ENCODE measurements around the gene LPIN3.

The LPIN3 gene

DNA sequence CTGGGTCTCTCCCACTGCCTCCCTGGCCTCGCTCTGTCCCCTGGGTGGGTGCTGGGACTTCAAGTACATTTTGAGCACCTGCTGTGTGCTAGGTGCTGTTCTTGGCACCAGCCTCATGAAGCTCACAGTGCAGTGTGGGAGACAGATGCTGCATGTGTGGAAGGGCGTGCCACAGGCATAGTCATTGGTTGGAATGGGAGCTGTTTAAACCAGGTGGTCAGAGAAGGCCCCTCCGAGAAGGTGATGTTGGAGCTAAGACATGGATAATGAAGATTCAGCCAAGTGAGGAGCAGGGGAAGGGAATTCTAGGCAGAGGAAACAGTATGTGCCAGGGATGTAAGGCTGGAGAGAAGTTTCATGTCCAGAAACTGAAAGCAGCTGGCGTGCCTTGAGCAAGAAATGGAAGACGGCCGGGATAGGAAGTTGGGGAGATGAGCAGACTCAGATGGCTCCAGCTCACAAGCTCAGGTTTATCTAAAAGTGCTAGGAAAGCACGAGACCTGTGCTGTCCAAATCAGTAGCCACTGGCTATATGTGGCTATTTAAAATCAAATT lies 9.9 kb downstream of the LPIN3 start:
- Histone ChIP-seq H3F3A (ENCODE audit: insufficient read depth, low read length) (no peaks in the 10 kb centered on the region), H4K20me1 (ENCODE audit: insufficient read depth, low read length) (no peaks in the 10 kb centered on the region), H3K4me1 (ENCODE audit: low read length) (no peaks in the 10 kb centered on the region), H3K79me2 (ENCODE audit: low read length) (no peaks in the 10 kb centered on the region), H3K27me3 (replicated peaks; ENCODE audit: insufficient read depth, low read length) (no peaks in the 10 kb centered on the region), H3K9me3 (replicated peaks; ENCODE audit: insufficient read depth, low read length) (no peaks in the 10 kb centered on the region), H2AFZ (ENCODE audit: low read length) (no peak overlapping the region), H3K9me2 (replicated peaks; ENCODE audit: insufficient read depth, low read length) (no peaks in the 10 kb centered on the region), H3K36me3 (replicated peaks; ENCODE audit: insufficient read depth, low read length) (no peaks in the 10 kb centered on the region), H3K27ac (ENCODE audit: low read length) (no peak overlapping the region), H3K4me2 (ENCODE audit: low read depth, low read length) (no peak overlapping the region), H3K9ac (ENCODE audit: low read length) (no peak overlapping the region), H3K4me3 (ENCODE audit: low read length) (no peak overlapping the region)
- no peak for DNase-seq
- TF ChIP-seq, protein P1, sequence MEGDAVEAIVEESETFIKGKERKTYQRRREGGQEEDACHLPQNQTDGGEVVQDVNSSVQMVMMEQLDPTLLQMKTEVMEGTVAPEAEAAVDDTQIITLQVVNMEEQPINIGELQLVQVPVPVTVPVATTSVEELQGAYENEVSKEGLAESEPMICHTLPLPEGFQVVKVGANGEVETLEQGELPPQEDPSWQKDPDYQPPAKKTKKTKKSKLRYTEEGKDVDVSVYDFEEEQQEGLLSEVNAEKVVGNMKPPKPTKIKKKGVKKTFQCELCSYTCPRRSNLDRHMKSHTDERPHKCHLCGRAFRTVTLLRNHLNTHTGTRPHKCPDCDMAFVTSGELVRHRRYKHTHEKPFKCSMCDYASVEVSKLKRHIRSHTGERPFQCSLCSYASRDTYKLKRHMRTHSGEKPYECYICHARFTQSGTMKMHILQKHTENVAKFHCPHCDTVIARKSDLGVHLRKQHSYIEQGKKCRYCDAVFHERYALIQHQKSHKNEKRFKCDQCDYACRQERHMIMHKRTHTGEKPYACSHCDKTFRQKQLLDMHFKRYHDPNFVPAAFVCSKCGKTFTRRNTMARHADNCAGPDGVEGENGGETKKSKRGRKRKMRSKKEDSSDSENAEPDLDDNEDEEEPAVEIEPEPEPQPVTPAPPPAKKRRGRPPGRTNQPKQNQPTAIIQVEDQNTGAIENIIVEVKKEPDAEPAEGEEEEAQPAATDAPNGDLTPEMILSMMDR (IDR thresholded peaks at IDR 0.05; ENCODE audit: low read length), result no peak
- TF ChIP-seq EZH2phosphoT487 (IDR thresholded peaks at IDR 0.05; ENCODE audit: low read length) (no peak), EZH2 (optimal IDR thresholded peaks at IDR 0.05; ENCODE audit: low read depth, low read length) (no peak)

DNA sequence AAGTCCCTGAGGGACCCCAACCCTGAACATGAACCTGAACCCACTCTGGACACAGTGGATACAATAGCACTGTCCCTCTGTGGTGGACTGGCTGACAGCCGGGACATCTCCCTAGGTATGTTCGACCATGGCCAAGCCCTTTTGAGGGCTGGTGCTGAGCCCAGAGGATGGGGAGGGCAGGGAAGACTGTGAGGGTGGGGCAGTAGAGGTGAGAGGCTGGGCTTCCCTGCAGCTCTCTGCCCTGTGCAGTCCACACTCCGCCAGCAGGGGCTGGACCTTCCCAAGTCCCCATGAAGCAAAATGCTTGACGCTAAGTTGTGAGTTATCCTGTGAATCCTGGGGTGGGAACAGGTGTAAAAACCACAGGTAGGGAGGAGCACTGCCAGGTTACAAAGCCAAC lies 11.5 kb downstream of the LPIN3 start:
- Histone ChIP-seq H3K27me3 (replicated peaks; ENCODE audit: insufficient read depth, low read length) (no peaks in the 10 kb centered on the region), H3K9me2 (replicated peaks; ENCODE audit: insufficient read depth, low read length) (no peaks in the 10 kb centered on the region), H3K36me3 (replicated peaks; ENCODE audit: insufficient read depth, low read length) (no peaks in the 10 kb centered on the region), H3K4me1 (ENCODE audit: low read length) (no peaks in the 10 kb centered on the region), H3K9ac (ENCODE audit: low read length) (no peak overlapping the region), H3K9me3 (replicated peaks; ENCODE audit: insufficient read depth, low read length) (no peaks in the 10 kb centered on the region), H4K20me1 (ENCODE audit: insufficient read depth, low read length) (no peaks in the 10 kb centered on the region), H3F3A (ENCODE audit: insufficient read depth, low read length) (no peaks in the 10 kb centered on the region), H3K4me2 (ENCODE audit: low read depth, low read length) (no peak overlapping the region), H3K79me2 (ENCODE audit: low read length) (no peaks in the 10 kb centered on the region), H2AFZ (ENCODE audit: low read length) (no peak overlapping the region), H3K4me3 (ENCODE audit: low read length) (no peak overlapping the region), H3K27ac (ENCODE audit: low read length) (no peak overlapping the region)
- DNase-seq, result no peak
- TF ChIP-seq EZH2phosphoT487 (IDR thresholded peaks at IDR 0.05; ENCODE audit: low read length) (no peak), EZH2 (optimal IDR thresholded peaks at IDR 0.05; ENCODE audit: low read depth, low read length) (no peak)
- TF ChIP-seq, protein P1 (IDR thresholded peaks at IDR 0.05; ENCODE audit: low read length), result no peak

DNA sequence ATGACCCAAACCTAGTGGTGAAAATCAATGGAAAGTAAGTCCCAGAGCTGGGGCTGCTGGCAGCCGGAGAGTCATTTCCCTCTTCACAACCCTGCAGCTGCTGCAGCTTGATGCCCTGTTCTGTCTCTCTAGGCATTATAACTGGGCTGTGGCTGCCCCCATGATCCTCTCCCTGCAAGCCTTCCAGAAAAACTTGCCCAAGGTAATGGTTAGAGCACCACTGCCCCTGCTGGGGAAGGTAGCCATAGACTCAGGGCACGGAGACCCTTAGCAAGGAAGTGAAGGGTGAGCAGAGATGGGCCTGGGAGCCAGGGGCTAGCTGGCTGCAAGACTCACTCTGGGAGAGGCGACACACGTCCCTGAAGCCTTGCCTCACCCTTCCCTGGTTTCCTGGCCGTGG lies 12.0 kb downstream of the LPIN3 start:
- H2AFZ ChIP-seq (ENCODE audit: low read length), result no peak overlapping the region

More for the DNA sequence above, 12.0 kb downstream of the LPIN3 start:
- no peaks in the 10 kb centered on the region for H3K9me3 ChIP-seq (replicated peaks; ENCODE audit: insufficient read depth, low read length)
- H3K4me3 ChIP-seq (ENCODE audit: low read length), result no peak overlapping the region
- H3K9me2 ChIP-seq (replicated peaks; ENCODE audit: insufficient read depth, low read length), result no peaks in the 10 kb centered on the region
- no peaks in the 10 kb centered on the region for H3K36me3 ChIP-seq (replicated peaks; ENCODE audit: insufficient read depth, low read length)
- DNase-seq, result no peak
- H4K20me1 ChIP-seq (ENCODE audit: insufficient read depth, low read length), result no peaks in the 10 kb centered on the region
- no peak overlapping the region for H3K4me2 ChIP-seq (ENCODE audit: low read depth, low read length)
- no peaks in the 10 kb centered on the region for H3K79me2 ChIP-seq (ENCODE audit: low read length)
- no peak overlapping the region for H3K9ac ChIP-seq (ENCODE audit: low read length)
- H3K4me1 ChIP-seq (ENCODE audit: low read length), result no peaks in the 10 kb centered on the region
- no peak overlapping the region for H3K27ac ChIP-seq (ENCODE audit: low read length)
- TF ChIP-seq, protein P1 (IDR thresholded peaks at IDR 0.05; ENCODE audit: low read length), result no peak
- no peak for TF ChIP-seq EZH2 (optimal IDR thresholded peaks at IDR 0.05; ENCODE audit: low read depth, low read length)
- TF ChIP-seq EZH2phosphoT487 (IDR thresholded peaks at IDR 0.05; ENCODE audit: low read length), result no peak
- H3F3A ChIP-seq (ENCODE audit: insufficient read depth, low read length), result no peaks in the 10 kb centered on the region
- no peaks in the 10 kb centered on the region for H3K27me3 ChIP-seq (replicated peaks; ENCODE audit: insufficient read depth, low read length)
